Measurements from ENCODE around the gene YJEFN3. TPM values are rescaled to one million over a fixed set of nuclear protein-coding genes. Genes with fewer than 3 reads are reported as not detected.
A peak's percentile ranks its signal among the peaks of the same experiment; 100 is the strongest.

Gene YJEFN3
- total RNA-seq, 1 donor from 2014 or later: 0.79 TPM

GRCh38 chr19:19508217-19508616 lies 20.5 kb upstream of the YJEFN3 start:
- Histone ChIP-seq H3K36me3 (ENCODE audit: control insufficient read depth, insufficient read depth, low read length) (peaks cover 10% of the 10 kb centered on the region), H3K4me3 (ENCODE audit: low read depth, low read length) (no peak overlapping the region), H3K27me3 (ENCODE audit: control insufficient read depth, insufficient read depth, low read length) (no peaks in the 10 kb centered on the region)
- no peak for DNase-seq (ENCODE audit: low read depth)
- FAIRE-seq: no peak
- no peak for TF ChIP-seq CTCF (IDR thresholded peaks at IDR 0.05; ENCODE audit: insufficient read depth, low read length, severe bottlenecking)

GRCh38 chr19:19510432-19510831 lies 18.3 kb upstream of the YJEFN3 start:
- peaks cover 2% of the 10 kb centered on the region for H3K36me3 ChIP-seq (ENCODE audit: control insufficient read depth, insufficient read depth, low read length)
- no peak overlapping the region for H3K4me3 ChIP-seq (ENCODE audit: low read depth, low read length)
- no peak for TF ChIP-seq CTCF (IDR thresholded peaks at IDR 0.05; ENCODE audit: insufficient read depth, low read length, severe bottlenecking)
- H3K27me3 ChIP-seq (ENCODE audit: control insufficient read depth, insufficient read depth, low read length): no peaks in the 10 kb centered on the region
- DNase-seq (ENCODE audit: low read depth): peak; percentile 35
- FAIRE-seq: no peak

GRCh38 chr19:19513682-19514081 lies 15.0 kb upstream of the YJEFN3 start:
- Histone ChIP-seq H3K36me3 (ENCODE audit: control insufficient read depth, insufficient read depth, low read length) (no peaks in the 10 kb centered on the region), H3K27me3 (ENCODE audit: control insufficient read depth, insufficient read depth, low read length) (no peaks in the 10 kb centered on the region), H3K4me3 (ENCODE audit: low read depth, low read length) (no peak overlapping the region)
- FAIRE-seq (no peak), DNase-seq (ENCODE audit: low read depth) (no peak)
- TF ChIP-seq CTCF (IDR thresholded peaks at IDR 0.05; ENCODE audit: insufficient read depth, low read length, severe bottlenecking): no peak

- no peak for DNase-seq (ENCODE audit: low read depth)
- no peaks in the 10 kb centered on the region for H3K27me3 ChIP-seq (ENCODE audit: control insufficient read depth, insufficient read depth, low read length)
- FAIRE-seq: no peak
- no peak overlapping the region for H3K4me3 ChIP-seq (ENCODE audit: low read depth, low read length)
- TF ChIP-seq CTCF (IDR thresholded peaks at IDR 0.05; ENCODE audit: insufficient read depth, low read length, severe bottlenecking): no peak
- peaks cover 3% of the 10 kb centered on the region for H3K36me3 ChIP-seq (ENCODE audit: control insufficient read depth, insufficient read depth, low read length)
Observed at GRCh38 chr19:19514215-19514657, 14.5 kb upstream of the YJEFN3 start.

- FAIRE-seq: no peak
- DNase-seq (ENCODE audit: low read depth): no peak
- no peaks in the 10 kb centered on the region for H3K27me3 ChIP-seq (ENCODE audit: control insufficient read depth, insufficient read depth, low read length)
Observed at GRCh38 chr19:19514881-19515641, 13.7 kb upstream of the YJEFN3 start, which contains the start of gene TSSK6. TSS of gene TSSK6 (minus strand) at chr19:19515548. CDS start at chr19:19515427, 121 bp downstream.

More at GRCh38 chr19:19514881-19515641, 13.7 kb upstream of the YJEFN3 start, which contains the start of gene TSSK6:
- Histone ChIP-seq H3K36me3 (ENCODE audit: control insufficient read depth, insufficient read depth, low read length) (peaks cover 10% of the 10 kb centered on the region), H3K4me3 (ENCODE audit: low read depth, low read length) (peak within 1 kb of the TSS; percentile 62)
- no peak for TF ChIP-seq CTCF (IDR thresholded peaks at IDR 0.05; ENCODE audit: insufficient read depth, low read length, severe bottlenecking)

Data from bronchial epithelial cell (primary cell).